Measurements from ENCODE around the gene GALNT7.
"Not testable (repeated sequence)": the region's sequence is repeated elsewhere in the genome, so short reads cannot be mapped to it uniquely, and the experiment has no call there.

Gene GALNT7

DNA sequence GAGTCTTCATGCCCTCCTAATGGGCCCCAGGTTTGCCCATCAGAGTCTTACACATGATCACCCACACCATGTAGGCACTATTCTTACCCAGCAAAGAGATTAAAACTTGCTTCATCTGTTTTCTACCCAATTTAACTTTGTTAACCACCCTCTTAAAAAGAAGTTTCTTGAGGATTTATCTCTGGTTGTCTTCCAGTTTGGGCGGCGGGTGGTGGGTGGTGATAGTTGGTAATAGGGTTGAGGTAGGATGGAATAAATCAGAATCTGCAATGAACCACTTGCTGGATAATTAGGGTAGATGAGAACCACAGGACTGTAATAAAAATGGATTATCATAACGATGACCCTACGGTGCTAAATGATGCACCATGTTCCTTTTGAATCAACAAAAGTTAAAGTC lies 30.9 kb downstream of the GALNT7 start:
- peaks cover 18% of the 10 kb centered on the region for H3K4me1 Mint-ChIP-seq (ENCODE audit: low read depth)
- H3K36me3 Mint-ChIP-seq, result peaks cover 16% of the 10 kb centered on the region
- H3K27me3 Mint-ChIP-seq, result no peaks in the 10 kb centered on the region
- H3K27ac Mint-ChIP-seq, result no peak overlapping the region
- no peak overlapping the region for H3K4me3 Mint-ChIP-seq
- peaks cover 4% of the 10 kb centered on the region for H3K9me3 Mint-ChIP-seq (ENCODE audit: low read depth)

DNA sequence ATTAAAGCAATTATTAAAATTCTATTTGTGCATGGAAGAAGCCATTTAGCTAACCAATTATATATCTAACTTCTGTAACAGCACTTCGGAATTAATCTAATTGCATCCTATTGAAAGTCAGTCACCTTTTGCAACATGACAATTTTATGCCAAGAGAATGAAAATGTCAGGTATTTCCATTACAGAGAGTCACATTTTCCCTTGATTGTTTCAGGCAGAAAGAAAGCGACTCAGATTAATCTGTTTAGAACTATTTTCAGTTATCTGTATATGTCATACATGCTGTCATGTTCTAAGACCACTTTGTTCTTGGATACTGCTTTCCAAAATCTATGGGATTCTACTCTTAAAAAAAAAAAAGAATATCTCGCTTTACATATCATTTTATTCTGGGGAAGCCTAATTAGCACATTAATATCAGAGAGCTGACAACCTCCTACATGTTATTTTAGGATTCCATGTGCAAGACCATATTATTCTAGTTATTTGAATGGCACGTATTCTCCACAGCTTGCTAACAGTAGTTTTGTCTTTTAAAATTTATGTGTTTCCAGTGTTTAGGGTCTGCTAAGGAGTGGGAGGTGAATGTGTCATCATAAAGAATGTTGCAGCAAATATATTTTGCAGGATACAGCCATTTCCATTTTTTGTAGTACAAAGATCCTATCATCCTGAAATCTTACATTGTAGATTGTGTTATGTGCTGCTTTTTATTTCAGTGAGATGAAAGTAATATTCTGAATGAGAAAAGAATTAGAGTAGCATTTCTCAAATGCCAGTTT lies 31.7 kb downstream of the GALNT7 start:
- Mint-ChIP-seq H3K9me3 (ENCODE audit: low read depth) (peaks cover 4% of the 10 kb centered on the region), H3K4me3 (no peak overlapping the region), H3K36me3 (peaks cover 18% of the 10 kb centered on the region), H3K4me1 (ENCODE audit: low read depth) (peaks cover 12% of the 10 kb centered on the region), H3K27me3 (no peaks in the 10 kb centered on the region), H3K27ac (no peak overlapping the region)

DNA sequence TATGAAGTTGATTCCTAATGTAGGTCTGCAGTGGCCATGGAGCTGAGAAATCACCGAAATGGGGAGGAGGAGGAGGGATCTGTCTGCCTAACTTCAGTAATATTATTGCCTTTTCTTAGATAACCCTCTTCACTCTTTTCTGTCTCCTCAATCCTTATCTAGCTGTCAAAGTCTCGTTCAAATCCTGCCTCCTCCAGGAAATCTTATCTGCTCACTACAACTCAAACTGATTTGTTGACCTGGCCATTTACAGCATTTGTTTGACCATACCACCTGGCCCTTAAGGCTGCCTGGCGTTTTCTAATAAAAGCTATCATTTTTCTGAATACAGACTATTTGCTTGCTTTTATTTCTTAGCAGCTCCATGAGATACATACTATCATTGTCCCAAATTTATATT lies 33.8 kb downstream of the GALNT7 start:
- H3K27me3 Mint-ChIP-seq, result no peaks in the 10 kb centered on the region
- H3K27ac Mint-ChIP-seq, result no peak overlapping the region
- H3K9me3 Mint-ChIP-seq (ENCODE audit: low read depth), result peaks cover 4% of the 10 kb centered on the region
- H3K4me3 Mint-ChIP-seq, result no peak overlapping the region
- peaks cover 20% of the 10 kb centered on the region for H3K36me3 Mint-ChIP-seq
- peaks cover 10% of the 10 kb centered on the region for H3K4me1 Mint-ChIP-seq (ENCODE audit: low read depth)

DNA sequence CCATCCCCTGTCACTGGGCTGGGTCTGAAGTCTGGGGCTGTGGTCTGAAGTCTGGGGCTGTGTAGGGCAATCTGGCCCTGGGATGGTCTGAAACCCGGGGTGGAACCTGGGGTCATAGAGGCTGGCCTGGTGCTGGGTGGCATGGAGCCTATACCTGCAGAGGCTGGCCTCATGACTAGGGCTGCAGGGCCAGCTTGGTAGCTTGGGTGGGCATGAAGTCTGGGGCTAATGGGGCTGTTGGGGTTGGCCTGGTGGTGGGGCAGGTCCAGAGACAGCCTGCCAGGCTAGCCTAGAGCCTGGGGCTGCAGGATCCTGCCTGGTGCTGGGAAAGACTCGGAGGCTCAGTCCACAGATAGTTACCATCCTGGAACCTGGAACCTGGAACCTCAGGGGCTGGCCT lies 37.0 kb downstream of the GALNT7 start:
- H3K36me3 Mint-ChIP-seq, result peaks cover 25% of the 10 kb centered on the region

DNA sequence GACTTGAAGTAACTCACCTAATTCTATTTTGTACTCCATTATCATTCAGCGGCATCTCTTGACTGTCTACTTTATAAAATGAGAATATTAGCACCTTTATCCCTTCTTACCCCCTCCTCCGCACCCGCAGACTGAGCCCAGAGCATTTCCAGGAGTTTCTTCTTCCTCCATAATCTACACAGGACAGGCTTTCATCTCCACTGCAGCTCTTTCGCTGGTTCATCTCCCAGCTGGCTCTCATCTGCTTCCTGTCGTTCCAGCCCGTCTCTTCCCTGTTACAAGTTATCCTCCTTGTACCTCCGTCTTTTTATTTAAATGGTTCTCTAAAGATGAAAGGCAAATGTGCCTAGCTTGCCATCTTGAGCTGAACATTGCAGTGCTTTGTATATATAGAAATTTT lies 39.8 kb downstream of the GALNT7 start:
- no peaks in the 10 kb centered on the region for H3K27me3 Mint-ChIP-seq
- peaks cover 24% of the 10 kb centered on the region for H3K36me3 Mint-ChIP-seq
- H3K4me3 Mint-ChIP-seq, result no peak overlapping the region

More for the DNA sequence above, 37.0 kb downstream of the GALNT7 start:
- H3K9me3 Mint-ChIP-seq (ENCODE audit: low read depth), result peaks cover 4% of the 10 kb centered on the region
- no peak overlapping the region for H3K4me3 Mint-ChIP-seq
- H3K27me3 Mint-ChIP-seq, result no peaks in the 10 kb centered on the region
- H3K4me1 Mint-ChIP-seq (ENCODE audit: low read depth), result peaks cover 3% of the 10 kb centered on the region
- no peak overlapping the region for H3K27ac Mint-ChIP-seq

DNA sequence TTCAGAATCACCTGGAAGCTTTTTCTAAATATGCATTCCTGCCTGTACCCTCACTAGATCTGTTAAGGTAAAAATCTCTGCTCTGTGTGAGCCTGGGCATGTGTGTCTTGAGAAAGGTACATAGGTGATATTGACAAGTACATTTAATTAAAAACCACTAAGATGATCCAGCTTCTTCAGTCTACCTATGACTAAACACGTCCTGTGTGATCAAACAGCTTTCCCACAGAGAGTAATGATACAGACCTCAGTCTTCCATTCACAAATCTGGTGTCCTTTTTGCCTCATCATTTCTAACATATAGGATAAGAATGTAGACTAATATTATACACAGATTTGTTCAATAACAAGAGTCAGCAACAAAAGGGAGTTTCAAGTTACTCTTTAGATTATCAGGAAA lies 42.6 kb downstream of the GALNT7 start:
- Mint-ChIP-seq H3K9me3 (ENCODE audit: low read depth) (no peaks in the 10 kb centered on the region), H3K27ac (no peak overlapping the region), H3K27me3 (no peaks in the 10 kb centered on the region), H3K36me3 (peaks cover 13% of the 10 kb centered on the region), H3K4me3 (no peak overlapping the region), H3K4me1 (ENCODE audit: low read depth) (peaks cover 22% of the 10 kb centered on the region)

More for the DNA sequence above, 39.8 kb downstream of the GALNT7 start:
- H3K9me3 Mint-ChIP-seq (ENCODE audit: low read depth), result peaks cover 2% of the 10 kb centered on the region
- H3K27ac Mint-ChIP-seq, result no peak overlapping the region
- peaks cover 21% of the 10 kb centered on the region for H3K4me1 Mint-ChIP-seq (ENCODE audit: low read depth)

DNA sequence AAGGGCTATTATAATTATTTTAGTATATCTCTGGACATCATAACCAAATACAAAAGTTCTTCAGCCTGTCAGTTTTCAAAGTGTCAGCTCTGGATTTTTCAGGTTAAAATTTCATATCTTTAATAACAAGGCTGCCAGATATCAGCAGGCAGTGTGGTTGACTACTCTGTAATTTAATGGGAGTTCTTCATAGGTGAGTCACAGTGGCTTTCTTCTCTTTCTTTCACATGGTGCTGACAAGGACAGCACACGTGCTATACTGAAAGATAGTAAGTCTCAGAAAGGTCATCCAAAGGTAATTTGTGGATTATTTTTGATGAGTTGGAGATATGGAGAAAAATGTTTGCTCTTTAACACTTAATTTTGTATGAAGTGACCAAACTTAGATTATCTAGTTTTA lies 43.2 kb downstream of the GALNT7 start:
- H3K9me3 Mint-ChIP-seq (ENCODE audit: low read depth), result no peaks in the 10 kb centered on the region
- H3K36me3 Mint-ChIP-seq, result peaks cover 12% of the 10 kb centered on the region
- H3K4me3 Mint-ChIP-seq, result no peak overlapping the region
- no peak overlapping the region for H3K27ac Mint-ChIP-seq
- peaks cover 22% of the 10 kb centered on the region for H3K4me1 Mint-ChIP-seq (ENCODE audit: low read depth)
- H3K27me3 Mint-ChIP-seq, result no peaks in the 10 kb centered on the region

DNA sequence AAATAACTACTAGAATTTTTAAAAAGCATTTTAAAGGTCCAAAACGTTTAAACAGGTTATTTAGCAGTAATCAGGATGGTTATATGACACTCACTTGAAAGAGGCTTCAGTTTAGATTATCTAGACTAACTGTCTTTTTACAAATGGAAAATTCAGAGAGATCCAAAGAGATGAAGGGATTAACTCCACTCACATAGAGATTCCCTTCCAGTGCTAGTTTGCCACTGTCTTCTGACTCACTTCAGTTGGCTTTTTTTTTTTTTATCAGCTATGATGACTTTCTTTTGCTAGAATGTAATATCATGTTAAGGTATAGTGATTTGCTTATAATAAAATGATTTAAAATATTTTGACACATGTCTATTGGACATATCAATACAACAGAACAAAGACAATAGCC lies 43.8 kb downstream of the GALNT7 start:
- Mint-ChIP-seq H3K4me3 (no peak overlapping the region), H3K4me1 (ENCODE audit: low read depth) (peaks cover 24% of the 10 kb centered on the region), H3K9me3 (ENCODE audit: low read depth) (no peaks in the 10 kb centered on the region), H3K27ac (no peak overlapping the region), H3K27me3 (no peaks in the 10 kb centered on the region), H3K36me3 (peaks cover 15% of the 10 kb centered on the region)

DNA sequence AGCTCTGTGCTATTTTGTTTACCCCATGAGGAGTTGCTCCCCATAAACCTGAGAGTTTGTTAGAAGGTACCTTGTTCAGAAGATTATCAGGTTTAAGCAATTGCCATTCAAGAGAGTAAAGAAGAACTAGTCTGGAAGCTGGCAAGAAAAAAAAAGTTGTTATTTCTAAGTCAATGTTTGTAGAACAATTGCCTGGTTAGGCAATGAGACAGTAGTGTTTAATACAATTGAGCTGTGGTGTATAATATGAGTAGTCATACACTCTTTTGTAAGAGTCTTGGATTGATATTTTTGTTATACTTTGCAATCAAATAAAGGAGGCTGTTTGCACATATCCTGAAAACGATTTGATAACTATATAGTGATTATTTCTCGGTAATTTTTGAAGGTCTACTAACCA lies 44.7 kb downstream of the GALNT7 start:
- H3K27ac Mint-ChIP-seq, result no peak overlapping the region
- H3K36me3 Mint-ChIP-seq, result peaks cover 15% of the 10 kb centered on the region
- no peaks in the 10 kb centered on the region for H3K27me3 Mint-ChIP-seq
- no peak overlapping the region for H3K4me3 Mint-ChIP-seq
- no peaks in the 10 kb centered on the region for H3K9me3 Mint-ChIP-seq (ENCODE audit: low read depth)
- peaks cover 33% of the 10 kb centered on the region for H3K4me1 Mint-ChIP-seq (ENCODE audit: low read depth)

DNA sequence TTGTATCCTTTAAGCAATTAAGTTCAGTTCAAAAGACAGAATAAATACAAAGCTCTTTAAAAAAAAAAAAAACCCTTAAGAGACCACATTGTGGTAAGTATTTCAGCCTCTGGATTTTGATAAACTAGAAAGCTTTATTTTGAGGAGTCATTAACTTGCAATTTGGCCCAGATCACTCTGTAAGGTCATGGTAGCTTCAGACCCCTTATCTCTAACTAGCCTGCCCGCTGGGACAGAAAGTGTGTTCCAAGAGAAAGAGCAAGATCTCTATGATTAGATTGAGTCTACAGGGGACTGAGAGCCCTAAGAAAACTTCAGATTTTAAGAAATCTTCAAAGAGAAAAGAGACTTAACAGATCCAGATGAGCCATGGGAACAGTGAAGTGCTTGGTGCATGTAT lies 45.6 kb downstream of the GALNT7 start:
- no peak overlapping the region for H3K4me3 Mint-ChIP-seq
- H3K36me3 Mint-ChIP-seq, result peaks cover 10% of the 10 kb centered on the region
- H3K4me1 Mint-ChIP-seq (ENCODE audit: low read depth), result peaks cover 42% of the 10 kb centered on the region
- H3K9me3 Mint-ChIP-seq (ENCODE audit: low read depth), result no peaks in the 10 kb centered on the region
- H3K27me3 Mint-ChIP-seq, result no peaks in the 10 kb centered on the region
- H3K27ac Mint-ChIP-seq, result no peak overlapping the region

DNA sequence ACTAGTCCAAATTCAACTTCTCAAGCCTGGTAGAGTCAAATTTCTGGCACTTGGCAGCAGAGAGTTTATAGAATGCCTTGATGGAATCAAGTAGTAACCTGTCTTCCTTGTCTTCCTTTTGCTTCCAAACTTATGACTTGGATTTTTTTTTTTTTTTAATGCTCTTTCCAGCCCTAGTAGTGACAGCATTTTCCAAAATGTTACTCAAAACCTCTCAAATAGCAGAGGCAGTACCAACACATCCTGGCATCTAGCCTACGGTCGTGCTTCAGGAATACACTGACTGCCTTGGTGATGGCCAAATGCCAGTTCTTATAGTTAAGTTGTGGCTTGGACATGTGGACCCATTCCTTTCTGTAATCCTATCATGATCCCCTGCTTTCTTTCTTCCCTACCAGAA lies 46.0 kb downstream of the GALNT7 start:
- no peak overlapping the region for H3K27ac Mint-ChIP-seq
- no peaks in the 10 kb centered on the region for H3K27me3 Mint-ChIP-seq
- H3K9me3 Mint-ChIP-seq (ENCODE audit: low read depth), result no peaks in the 10 kb centered on the region
- H3K4me3 Mint-ChIP-seq, result no peak overlapping the region
- peaks cover 7% of the 10 kb centered on the region for H3K36me3 Mint-ChIP-seq
- peaks cover 46% of the 10 kb centered on the region for H3K4me1 Mint-ChIP-seq (ENCODE audit: low read depth)

DNA sequence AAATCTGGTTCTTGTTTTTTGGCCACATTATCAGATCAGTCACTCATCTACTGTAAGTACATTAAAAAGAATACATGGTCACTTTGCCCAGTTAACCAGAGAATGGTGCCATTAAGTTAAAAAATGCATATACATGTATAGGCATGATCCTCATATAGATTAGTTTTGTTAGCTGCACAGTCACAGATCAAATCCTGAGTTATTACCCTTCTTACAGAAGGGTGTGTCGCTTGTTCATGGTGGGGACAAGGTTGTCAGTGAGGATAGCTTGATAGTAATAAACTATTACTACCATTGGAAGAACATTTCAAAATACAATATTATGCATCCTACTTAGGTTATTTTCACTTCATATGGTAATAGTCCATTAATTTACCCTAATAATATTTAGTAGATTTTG lies 48.5 kb downstream of the GALNT7 start:
- no peaks in the 10 kb centered on the region for H3K9me3 Mint-ChIP-seq (ENCODE audit: low read depth)
- peaks cover 5% of the 10 kb centered on the region for H3K36me3 Mint-ChIP-seq
- no peaks in the 10 kb centered on the region for H3K27me3 Mint-ChIP-seq
- no peak overlapping the region for H3K27ac Mint-ChIP-seq
- no peak overlapping the region for H3K4me3 Mint-ChIP-seq
- peaks cover 44% of the 10 kb centered on the region for H3K4me1 Mint-ChIP-seq (ENCODE audit: low read depth)

DNA sequence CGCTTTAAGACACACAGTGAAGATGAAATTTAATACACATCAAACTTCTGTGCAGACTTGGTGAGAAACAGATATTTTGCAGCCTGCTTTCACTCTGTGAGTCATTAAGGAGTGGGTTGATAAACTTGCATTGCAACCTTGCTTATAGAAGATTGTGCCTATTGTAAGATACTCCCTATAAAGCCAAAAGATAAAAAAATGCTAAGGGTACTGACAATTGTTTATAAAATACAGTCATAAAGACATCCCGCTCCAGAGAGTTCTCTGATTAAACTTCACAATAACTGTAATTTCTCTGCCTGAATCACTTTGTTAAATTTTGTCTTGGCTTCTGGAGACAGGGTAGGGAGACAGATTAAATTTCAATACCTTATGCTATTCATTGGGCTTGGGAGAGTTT lies 49.1 kb downstream of the GALNT7 start:
- H3K9me3 Mint-ChIP-seq (ENCODE audit: low read depth), result no peaks in the 10 kb centered on the region
- peaks cover 45% of the 10 kb centered on the region for H3K4me1 Mint-ChIP-seq (ENCODE audit: low read depth)
- H3K27me3 Mint-ChIP-seq, result no peaks in the 10 kb centered on the region
- no peak overlapping the region for H3K4me3 Mint-ChIP-seq
- H3K27ac Mint-ChIP-seq, result no peak overlapping the region
- H3K36me3 Mint-ChIP-seq, result peaks cover 5% of the 10 kb centered on the region

DNA sequence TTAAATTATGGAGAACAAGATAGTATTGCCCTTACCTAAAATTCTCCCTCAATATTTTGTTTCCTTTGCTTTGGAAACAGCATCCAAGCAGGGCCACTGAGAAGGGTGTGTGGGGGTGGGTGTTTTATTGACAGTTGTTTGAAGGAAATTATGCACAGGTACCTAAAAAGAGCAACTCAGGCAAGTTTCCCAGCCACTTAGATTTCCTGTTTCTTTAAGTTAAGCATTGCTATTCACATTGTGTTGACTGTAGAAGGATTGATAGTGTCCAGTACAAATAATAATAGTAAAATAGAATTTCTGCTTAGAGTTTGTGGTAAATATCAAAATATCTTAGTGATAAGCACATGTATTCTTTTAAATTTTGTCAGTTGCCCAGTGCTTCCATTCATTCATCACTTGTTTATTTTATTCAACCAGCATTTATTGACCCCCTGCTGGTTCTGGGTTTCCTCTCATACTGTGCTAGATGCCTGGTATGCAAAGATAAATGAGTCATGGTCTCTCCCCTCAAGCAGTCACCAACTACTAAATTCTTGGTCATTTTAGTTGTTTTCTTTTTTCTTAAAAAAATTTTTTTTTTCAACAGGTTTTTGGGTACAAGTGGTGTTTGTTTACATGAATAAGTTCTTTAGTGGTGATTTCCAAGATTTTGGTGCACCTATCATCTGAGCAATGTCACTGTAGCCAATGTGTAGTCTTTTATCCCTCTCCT lies 50.0 kb downstream of the GALNT7 start:
- no peaks in the 10 kb centered on the region for H3K27me3 Mint-ChIP-seq
- no peak overlapping the region for H3K27ac Mint-ChIP-seq
- H3K36me3 Mint-ChIP-seq, result peaks cover 5% of the 10 kb centered on the region
- no peaks in the 10 kb centered on the region for H3K9me3 Mint-ChIP-seq (ENCODE audit: low read depth)
- peaks cover 40% of the 10 kb centered on the region for H3K4me1 Mint-ChIP-seq (ENCODE audit: low read depth)
- H3K4me3 Mint-ChIP-seq, result no peak overlapping the region

DNA sequence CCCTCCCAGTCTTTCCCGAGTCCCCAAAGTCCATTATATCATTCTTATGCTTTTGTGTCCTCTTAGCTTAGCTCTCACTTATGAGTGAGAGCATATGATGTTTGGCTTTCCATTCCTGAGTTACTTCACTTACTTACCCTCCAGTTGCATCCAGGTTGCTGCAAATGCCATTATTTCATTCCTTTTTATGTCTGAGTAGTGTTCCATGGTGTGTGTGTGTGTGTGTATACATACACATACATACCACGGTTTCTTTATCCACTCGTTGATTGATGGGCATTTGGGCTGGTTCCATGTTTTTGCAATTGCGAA lies 50.5 kb downstream of the GALNT7 start:
- not testable (repeated sequence) for H3K9me3 Mint-ChIP-seq (ENCODE audit: low read depth); H3K27me3 Mint-ChIP-seq; H3K27ac Mint-ChIP-seq; H3K4me3 Mint-ChIP-seq; H3K36me3 Mint-ChIP-seq
- peaks cover 40% of the 10 kb centered on the region for H3K4me1 Mint-ChIP-seq (ENCODE audit: low read depth)

DNA sequence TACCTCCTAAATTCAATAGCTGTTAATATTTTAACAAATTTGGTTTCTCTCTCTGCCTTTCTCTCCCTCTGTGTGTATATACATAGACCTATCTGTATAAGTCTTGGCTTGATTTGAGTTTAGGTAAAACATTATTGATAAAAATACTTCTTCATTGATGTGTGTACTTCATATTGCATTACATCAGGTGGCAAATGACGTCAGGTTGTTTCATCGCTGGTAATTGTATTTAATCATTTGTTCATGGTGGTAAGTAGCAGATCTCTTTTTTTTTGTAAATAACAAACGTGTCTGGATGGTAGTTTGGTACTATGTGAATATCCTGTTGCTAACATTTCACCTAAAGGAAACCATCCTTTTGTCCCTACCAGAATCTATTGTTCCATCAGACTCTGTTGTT lies 55.1 kb downstream of the GALNT7 start:
- no peaks in the 10 kb centered on the region for H3K27me3 Mint-ChIP-seq
- H3K36me3 Mint-ChIP-seq, result peaks cover 4% of the 10 kb centered on the region
- H3K9me3 Mint-ChIP-seq (ENCODE audit: low read depth), result no peaks in the 10 kb centered on the region
- peaks cover 22% of the 10 kb centered on the region for H3K4me1 Mint-ChIP-seq (ENCODE audit: low read depth)
- no peak overlapping the region for H3K4me3 Mint-ChIP-seq
- no peak overlapping the region for H3K27ac Mint-ChIP-seq

Measured in activated naive CD8-positive, alpha-beta T cell (primary cell).